ENCODE data around the gene ERFE.
A peak's percentile ranks its signal among the peaks of the same experiment; 100 is the strongest.

The ERFE gene

GRCh38 chr2:238149841-238150572 is 8.8 kb upstream of the ERFE start:
- H3K36me3 ChIP-seq (ENCODE audit: insufficient read depth, low read length): no peaks in the 10 kb centered on the region
- peaks cover 4% of the 10 kb centered on the region for H3K4me1 ChIP-seq (ENCODE audit: insufficient read depth, low read length)
- no peaks in the 10 kb centered on the region for H3K9me3 ChIP-seq (ENCODE audit: low read length)
- no peak overlapping the region for H3K4me3 ChIP-seq (ENCODE audit: low read length)
- H3K27me3 ChIP-seq (ENCODE audit: insufficient read depth, low read length): no peaks in the 10 kb centered on the region
- H2AFZ ChIP-seq (ENCODE audit: low read depth, low read length): no peak overlapping the region

- Histone ChIP-seq H3K9me3 (ENCODE audit: low read length) (no peaks in the 10 kb centered on the region), H3K4me1 (ENCODE audit: insufficient read depth, low read length) (peaks cover 4% of the 10 kb centered on the region), H2AFZ (ENCODE audit: low read depth, low read length) (no peak overlapping the region), H3K36me3 (ENCODE audit: insufficient read depth, low read length) (no peaks in the 10 kb centered on the region), H3K27me3 (ENCODE audit: insufficient read depth, low read length) (no peaks in the 10 kb centered on the region), H3K4me3 (ENCODE audit: low read length) (no peak overlapping the region)
Observed at GRCh38 chr2:238150686-238151085, 8.1 kb upstream of the ERFE start.

DNA sequence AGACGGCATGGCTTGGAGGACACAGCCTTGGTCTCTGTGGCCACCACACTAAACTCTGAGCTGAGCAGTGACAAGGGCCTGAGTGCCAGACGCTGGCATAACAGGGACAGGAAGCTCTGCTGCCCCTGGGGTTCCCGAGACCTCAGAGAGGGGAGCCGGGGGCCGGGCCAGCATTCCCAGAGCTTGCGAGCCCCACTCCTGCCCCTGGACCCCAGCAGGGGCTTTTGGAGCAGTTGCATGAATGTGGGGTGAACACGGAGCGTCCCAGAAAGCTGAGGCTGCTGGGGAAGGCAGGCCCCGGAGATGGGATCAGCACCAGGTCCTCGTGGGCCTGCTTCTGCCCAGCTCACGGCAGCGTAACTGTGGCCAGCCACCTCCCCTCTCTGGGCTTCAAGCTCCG is 7.6 kb upstream of the ERFE start:
- H3K36me3 ChIP-seq (ENCODE audit: insufficient read depth, low read length): no peaks in the 10 kb centered on the region
- H3K4me1 ChIP-seq (ENCODE audit: insufficient read depth, low read length): peaks cover 4% of the 10 kb centered on the region
- no peak overlapping the region for H2AFZ ChIP-seq (ENCODE audit: low read depth, low read length)
- no peaks in the 10 kb centered on the region for H3K27me3 ChIP-seq (ENCODE audit: insufficient read depth, low read length)
- H3K4me3 ChIP-seq (ENCODE audit: low read length): no peak overlapping the region
- H3K9me3 ChIP-seq (ENCODE audit: low read length): no peaks in the 10 kb centered on the region

DNA sequence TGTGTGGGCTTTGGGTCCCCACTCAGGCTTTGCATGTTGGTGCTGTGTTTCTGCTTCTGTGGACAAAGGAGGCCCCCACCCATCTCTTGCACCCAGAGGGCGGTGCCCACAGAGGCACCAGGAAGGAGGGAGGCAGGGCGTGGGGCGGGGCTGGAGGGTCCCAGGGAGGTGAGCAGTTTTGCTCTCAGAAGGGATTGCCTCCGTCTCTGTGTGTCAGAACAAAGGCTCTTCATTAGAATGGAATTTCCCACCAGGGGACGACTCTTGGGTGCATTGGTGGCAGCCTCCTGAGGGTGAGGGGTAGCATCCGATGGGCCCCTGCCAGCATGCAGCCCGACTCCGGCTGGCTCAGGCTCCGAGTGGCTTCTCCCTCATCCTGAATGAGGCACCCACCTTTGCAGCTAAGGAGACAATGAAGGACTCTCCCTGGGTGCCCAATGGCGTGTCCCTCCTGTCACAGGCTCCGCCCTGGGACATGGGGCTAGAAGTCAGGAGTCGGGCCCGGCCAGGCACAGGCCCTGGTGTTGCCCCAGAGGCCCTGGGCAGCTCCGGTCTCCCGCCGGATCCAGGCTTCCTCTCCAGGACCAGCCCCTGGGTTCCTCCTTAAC is 7.0 kb upstream of the ERFE start:
- no peaks in the 10 kb centered on the region for H3K36me3 ChIP-seq (ENCODE audit: insufficient read depth, low read length)
- H3K27me3 ChIP-seq (ENCODE audit: insufficient read depth, low read length): no peaks in the 10 kb centered on the region
- no peak overlapping the region for H2AFZ ChIP-seq (ENCODE audit: low read depth, low read length)
- H3K9me3 ChIP-seq (ENCODE audit: low read length): no peaks in the 10 kb centered on the region
- no peak overlapping the region for H3K4me3 ChIP-seq (ENCODE audit: low read length)
- H3K4me1 ChIP-seq (ENCODE audit: insufficient read depth, low read length): peaks cover 4% of the 10 kb centered on the region

GRCh38 chr2:238152771-238153688 is 5.7 kb upstream of the ERFE start:
- Histone ChIP-seq H3K9me3 (ENCODE audit: low read length) (no peaks in the 10 kb centered on the region), H3K36me3 (ENCODE audit: insufficient read depth, low read length) (no peaks in the 10 kb centered on the region), H2AFZ (ENCODE audit: low read depth, low read length) (no peak overlapping the region), H3K4me3 (ENCODE audit: low read length) (no peak overlapping the region), H3K4me1 (ENCODE audit: insufficient read depth, low read length) (peaks cover under 1% of the 10 kb centered on the region), H3K27me3 (ENCODE audit: insufficient read depth, low read length) (peaks cover 2% of the 10 kb centered on the region)

DNA sequence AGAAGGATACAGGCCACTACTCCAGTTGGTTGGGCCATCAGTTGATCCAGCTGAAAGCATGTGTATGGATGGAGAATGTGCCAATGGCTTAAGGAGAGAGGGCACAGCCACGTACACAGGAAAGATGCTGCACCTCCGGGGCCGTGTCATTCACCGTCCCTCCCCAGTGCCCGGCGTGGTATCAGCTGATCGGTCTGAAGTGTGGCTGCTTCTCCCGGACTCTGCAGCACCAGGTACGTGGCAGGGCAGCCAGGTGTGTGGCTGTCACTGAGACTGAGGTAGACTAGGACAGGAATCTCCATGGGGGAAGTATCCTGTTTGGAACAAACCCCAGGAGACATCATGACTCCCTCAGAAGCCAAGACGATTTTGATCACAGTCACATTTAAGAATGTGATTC is 4.2 kb upstream of the ERFE start:
- H3K36me3 ChIP-seq (ENCODE audit: insufficient read depth, low read length): no peaks in the 10 kb centered on the region
- peaks cover 2% of the 10 kb centered on the region for H3K4me1 ChIP-seq (ENCODE audit: insufficient read depth, low read length)
- H2AFZ ChIP-seq (ENCODE audit: low read depth, low read length): no peak overlapping the region
- peaks cover 13% of the 10 kb centered on the region for H3K27me3 ChIP-seq (ENCODE audit: insufficient read depth, low read length)
- no peak overlapping the region for H3K4me3 ChIP-seq (ENCODE audit: low read length)
- no peaks in the 10 kb centered on the region for H3K9me3 ChIP-seq (ENCODE audit: low read length)

DNA sequence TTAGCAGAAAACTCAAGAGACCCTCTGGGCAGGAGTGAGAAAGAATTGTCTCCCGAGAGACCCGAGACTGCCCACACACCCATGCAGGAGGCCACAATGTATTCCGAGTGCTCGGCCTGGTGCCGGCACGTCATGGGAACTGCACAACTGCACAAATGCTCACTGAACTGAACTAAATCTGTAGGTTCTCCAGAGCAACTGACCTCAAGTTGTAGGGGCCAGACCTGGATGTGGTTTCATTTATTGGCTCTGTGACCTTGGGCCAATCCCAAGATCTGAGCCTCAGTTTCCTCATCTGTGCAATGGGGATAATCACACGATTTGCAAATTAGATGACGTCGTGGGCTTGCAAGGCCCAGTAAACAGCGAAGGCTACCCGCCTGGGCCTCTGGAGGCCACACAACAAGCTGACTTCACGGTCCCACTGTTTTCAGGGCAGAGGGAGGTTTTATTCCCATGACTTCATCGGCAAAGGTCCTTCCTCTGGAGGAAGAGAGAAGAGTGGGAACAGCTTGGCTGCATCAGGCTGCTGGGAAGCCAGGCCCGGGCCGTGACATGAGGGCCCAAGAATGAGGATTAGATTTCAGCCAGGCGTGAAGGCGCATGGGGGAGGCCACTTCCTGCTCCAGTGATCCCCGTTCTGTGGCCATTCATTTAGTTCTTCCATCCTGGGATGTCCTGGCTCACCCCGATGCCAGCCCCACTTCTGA is 3.6 kb upstream of the ERFE start:
- Histone ChIP-seq H3K9me3 (ENCODE audit: low read length) (no peaks in the 10 kb centered on the region), H3K27me3 (ENCODE audit: insufficient read depth, low read length) (peaks cover 19% of the 10 kb centered on the region), H3K36me3 (ENCODE audit: insufficient read depth, low read length) (no peaks in the 10 kb centered on the region), H3K4me3 (ENCODE audit: low read length) (no peak overlapping the region), H3K4me1 (ENCODE audit: insufficient read depth, low read length) (peaks cover 2% of the 10 kb centered on the region), H2AFZ (ENCODE audit: low read depth, low read length) (no peak overlapping the region)

GRCh38 chr2:238155761-238156694 is 2.7 kb upstream of the ERFE start:
- H3K4me1 ChIP-seq (ENCODE audit: insufficient read depth, low read length): peaks cover 2% of the 10 kb centered on the region
- H3K36me3 ChIP-seq (ENCODE audit: insufficient read depth, low read length): no peaks in the 10 kb centered on the region
- no peak overlapping the region for H2AFZ ChIP-seq (ENCODE audit: low read depth, low read length)
- no peaks in the 10 kb centered on the region for H3K9me3 ChIP-seq (ENCODE audit: low read length)
- peaks cover 26% of the 10 kb centered on the region for H3K27me3 ChIP-seq (ENCODE audit: insufficient read depth, low read length)
- H3K4me3 ChIP-seq (ENCODE audit: low read length): no peak overlapping the region

DNA sequence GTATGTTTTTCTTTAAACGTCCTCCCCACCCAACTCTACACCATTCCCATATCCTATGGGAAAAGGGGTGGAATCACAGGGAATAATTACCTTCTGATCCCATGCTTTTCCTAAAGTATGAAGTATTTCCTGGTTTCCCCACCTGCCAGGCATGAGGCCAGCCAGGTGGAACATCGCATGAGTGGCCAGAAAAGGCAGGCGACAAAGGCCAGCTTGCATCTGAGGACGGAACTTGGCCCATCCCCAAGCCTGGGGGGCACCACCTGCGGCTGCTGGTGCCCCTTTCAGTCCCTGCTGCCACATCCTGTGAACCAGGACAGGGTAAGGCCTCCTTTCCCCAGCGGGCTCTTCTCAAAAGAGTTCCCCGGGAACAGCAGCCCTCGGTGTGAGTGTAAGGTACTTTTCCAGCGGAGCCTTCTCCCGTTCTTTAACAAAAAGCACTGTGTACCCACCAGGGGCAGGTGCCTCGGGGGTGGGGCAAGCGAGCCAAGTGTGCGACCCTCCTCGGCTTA is 1.2 kb upstream of the ERFE start:
- H3K9me3 ChIP-seq (ENCODE audit: low read length): no peaks in the 10 kb centered on the region
- no peak overlapping the region for H3K4me3 ChIP-seq (ENCODE audit: low read length)
- peaks cover 29% of the 10 kb centered on the region for H3K27me3 ChIP-seq (ENCODE audit: insufficient read depth, low read length)
- H3K4me1 ChIP-seq (ENCODE audit: insufficient read depth, low read length): peaks cover 2% of the 10 kb centered on the region
- no peaks in the 10 kb centered on the region for H3K36me3 ChIP-seq (ENCODE audit: insufficient read depth, low read length)
- H2AFZ ChIP-seq (ENCODE audit: low read depth, low read length): no peak overlapping the region

DNA sequence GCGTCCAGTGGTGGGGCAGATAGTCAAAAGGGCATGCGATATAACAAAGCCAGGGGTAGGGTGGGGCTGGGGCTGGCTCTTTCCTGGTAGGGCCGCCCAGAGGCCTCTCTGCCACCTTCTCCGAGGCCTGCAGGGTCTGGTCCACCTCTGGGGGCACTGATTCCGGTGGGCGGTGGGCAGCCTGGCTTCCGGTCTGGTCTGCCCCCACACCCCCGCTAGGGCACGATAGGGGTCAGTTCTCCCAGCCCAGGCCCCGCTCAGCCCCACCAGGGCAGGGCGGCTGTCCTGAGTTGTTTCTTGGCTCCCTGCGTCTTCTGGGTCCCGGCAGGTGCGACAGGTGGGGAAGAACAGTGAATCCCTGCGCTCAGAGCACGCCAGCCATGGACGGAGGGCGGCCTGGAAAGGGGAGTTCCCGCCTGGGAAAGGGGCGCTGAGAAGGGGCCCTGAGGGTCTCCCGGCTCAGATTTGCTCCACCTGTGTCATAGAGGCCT is 707 bp upstream of the ERFE start:
- H3K36me3 ChIP-seq (ENCODE audit: insufficient read depth, low read length): no peaks in the 10 kb centered on the region

GRCh38 chr2:238159071-238159539 is 335 bp downstream of the ERFE start:
- Histone ChIP-seq H3K4me1 (ENCODE audit: insufficient read depth, low read length) (peaks cover 2% of the 10 kb centered on the region), H3K9me3 (ENCODE audit: low read length) (no peaks in the 10 kb centered on the region), H3K4me3 (ENCODE audit: low read length) (peak overlapping the region; percentile 32), H3K27me3 (ENCODE audit: insufficient read depth, low read length) (peaks cover 29% of the 10 kb centered on the region), H2AFZ (ENCODE audit: low read depth, low read length) (no peak overlapping the region), H3K36me3 (ENCODE audit: insufficient read depth, low read length) (no peaks in the 10 kb centered on the region)

More for the DNA sequence above, 707 bp upstream of the ERFE start:
- H3K27me3 ChIP-seq (ENCODE audit: insufficient read depth, low read length): peaks cover 29% of the 10 kb centered on the region
- no peak overlapping the region for H2AFZ ChIP-seq (ENCODE audit: low read depth, low read length)
- H3K9me3 ChIP-seq (ENCODE audit: low read length): no peaks in the 10 kb centered on the region
- H3K4me3 ChIP-seq (ENCODE audit: low read length): no peak overlapping the region
- peaks cover 2% of the 10 kb centered on the region for H3K4me1 ChIP-seq (ENCODE audit: insufficient read depth, low read length)
